Progenitor cell of endocrine pancreas (in vitro differentiated cells): ENCODE data around the gene CRTAC1. TPM values are rescaled to one million over a fixed set of nuclear protein-coding genes. Genes with fewer than 3 reads are reported as not detected.

ENCODE experiments used
- DNase-seq: peaks from one replicate; pipeline ENCODE4 v3.0.0; 2021; ENCODE audit warnings: low spot score; ENCODE audit not compliant: unreplicated experiment
- H3K27ac Mint-ChIP-seq: 2 replicates; pipeline ENCODE4 v1.8.0; 2021; ENCODE audit warnings: mild to moderate bottlenecking, moderate library complexity, mixed read lengths
- H3K27me3 Mint-ChIP-seq: 2 replicates; pipeline ENCODE4 v1.8.0; 2021; ENCODE audit warnings: mixed read lengths
- H3K36me3 Mint-ChIP-seq: 2 replicates; pipeline ENCODE4 v1.8.0; 2022; ENCODE audit warnings: mixed read lengths; ENCODE audit not compliant: insufficient read depth
- H3K4me1 Mint-ChIP-seq: 2 replicates; pipeline ENCODE4 v1.8.0; 2021; ENCODE audit warnings: low read depth, mixed read lengths
- H3K4me3 Mint-ChIP-seq: 2 replicates; pipeline ENCODE4 v1.8.0; 2021; ENCODE audit warnings: low read depth, mild to moderate bottlenecking, moderate library complexity, mixed read lengths
- H3K9me3 Mint-ChIP-seq: 2 replicates; pipeline ENCODE4 v1.8.0; 2021; ENCODE audit warnings: low read depth, mixed read lengths
- total RNA-seq: library from RNA; stranded (reverse); gene quantifications from 2 replicates; pipeline ENCODE4 v1.2.1, GENCODE V29; 2021
- TF ChIP-seq, protein P1 (sequence below): fragments of 200-600 bp; sonication (generic); IDR thresholded peaks from one replicate; pipeline ENCODE4 v1.5.0; 2021; ENCODE audit warnings: antibody characterized with exemption, mild to moderate bottlenecking; ENCODE audit not compliant: unreplicated experiment

CRTAC1 gene
- total RNA-seq, 1 donor from 2014 or later = 4.6 TPM

DNA sequence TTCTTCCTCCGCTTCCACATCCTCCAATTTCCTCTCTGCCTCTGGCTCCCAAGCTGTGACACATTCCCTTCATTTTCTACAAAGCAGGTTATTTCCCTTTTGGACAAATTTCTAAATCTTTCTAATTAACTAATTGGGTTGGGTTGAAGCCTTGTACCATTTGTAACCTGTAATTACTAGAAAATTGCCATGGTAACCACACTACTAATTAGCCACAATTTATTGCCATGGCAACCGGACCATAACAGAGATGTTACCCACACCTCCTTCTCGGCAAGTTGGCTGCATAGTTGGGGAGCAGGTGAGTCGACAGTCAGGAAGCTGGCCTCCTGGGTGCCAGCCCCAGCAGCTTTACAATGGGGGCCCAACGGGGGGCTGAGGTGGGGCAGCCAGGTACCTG, 119.2 kb downstream of the CRTAC1 start:
- Mint-ChIP-seq H3K36me3 (no peaks in the 10 kb centered on the region), H3K9me3 (no peaks in the 10 kb centered on the region), H3K27me3 (peaks cover 42% of the 10 kb centered on the region), H3K4me3 (no peak overlapping the region), H3K27ac (no peak overlapping the region), H3K4me1 (no peaks in the 10 kb centered on the region)
- TF ChIP-seq, protein P1, sequence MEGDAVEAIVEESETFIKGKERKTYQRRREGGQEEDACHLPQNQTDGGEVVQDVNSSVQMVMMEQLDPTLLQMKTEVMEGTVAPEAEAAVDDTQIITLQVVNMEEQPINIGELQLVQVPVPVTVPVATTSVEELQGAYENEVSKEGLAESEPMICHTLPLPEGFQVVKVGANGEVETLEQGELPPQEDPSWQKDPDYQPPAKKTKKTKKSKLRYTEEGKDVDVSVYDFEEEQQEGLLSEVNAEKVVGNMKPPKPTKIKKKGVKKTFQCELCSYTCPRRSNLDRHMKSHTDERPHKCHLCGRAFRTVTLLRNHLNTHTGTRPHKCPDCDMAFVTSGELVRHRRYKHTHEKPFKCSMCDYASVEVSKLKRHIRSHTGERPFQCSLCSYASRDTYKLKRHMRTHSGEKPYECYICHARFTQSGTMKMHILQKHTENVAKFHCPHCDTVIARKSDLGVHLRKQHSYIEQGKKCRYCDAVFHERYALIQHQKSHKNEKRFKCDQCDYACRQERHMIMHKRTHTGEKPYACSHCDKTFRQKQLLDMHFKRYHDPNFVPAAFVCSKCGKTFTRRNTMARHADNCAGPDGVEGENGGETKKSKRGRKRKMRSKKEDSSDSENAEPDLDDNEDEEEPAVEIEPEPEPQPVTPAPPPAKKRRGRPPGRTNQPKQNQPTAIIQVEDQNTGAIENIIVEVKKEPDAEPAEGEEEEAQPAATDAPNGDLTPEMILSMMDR = no peak
- DNase-seq = no peak

DNA sequence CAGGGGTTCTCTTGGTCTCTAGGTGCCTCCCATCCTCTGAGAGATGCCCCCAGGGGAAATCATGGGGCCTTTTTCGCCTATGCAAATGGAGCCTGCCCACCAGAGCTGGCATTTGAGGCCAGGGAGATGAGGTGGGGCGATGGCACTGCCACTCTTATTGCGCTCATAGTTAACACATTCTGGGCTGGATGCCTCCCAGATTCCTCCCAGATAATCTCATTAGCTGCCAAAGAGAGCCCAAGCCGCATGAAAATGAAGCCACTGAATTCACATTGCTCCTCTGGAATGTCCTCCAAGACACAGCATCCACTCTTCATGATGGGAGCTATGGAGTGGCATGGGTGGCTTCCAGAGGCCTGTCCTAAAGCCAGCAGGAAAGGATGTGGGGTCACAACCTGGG, 119.8 kb downstream of the CRTAC1 start:
- H3K9me3 Mint-ChIP-seq = no peaks in the 10 kb centered on the region
- TF ChIP-seq, protein P1 = no peak
- H3K27me3 Mint-ChIP-seq = peaks cover 37% of the 10 kb centered on the region
- DNase-seq = no peak
- no peaks in the 10 kb centered on the region for H3K4me1 Mint-ChIP-seq
- no peak overlapping the region for H3K27ac Mint-ChIP-seq
- H3K4me3 Mint-ChIP-seq = no peak overlapping the region
- no peaks in the 10 kb centered on the region for H3K36me3 Mint-ChIP-seq

DNA sequence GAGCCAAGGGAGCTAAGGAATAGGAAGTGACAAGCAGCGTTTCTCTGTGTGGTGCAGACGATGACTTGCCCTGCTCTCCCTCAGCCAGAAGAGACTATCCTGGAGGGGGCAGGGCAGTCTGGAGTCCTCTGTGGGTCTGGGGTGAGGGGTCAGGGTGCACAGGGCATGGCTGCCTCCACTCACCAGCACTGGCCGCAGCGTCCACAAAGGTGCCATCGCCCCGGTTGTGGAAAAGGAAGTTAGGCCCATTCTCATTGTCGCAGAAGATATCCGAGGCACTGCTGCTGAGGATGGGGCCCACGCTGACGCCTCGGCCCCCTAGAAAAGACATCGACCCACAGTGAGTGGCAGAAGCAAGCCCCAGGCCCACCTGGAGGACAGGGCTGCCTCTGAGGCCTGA, 122.6 kb downstream of the CRTAC1 start:
- Mint-ChIP-seq H3K9me3 (no peaks in the 10 kb centered on the region), H3K27ac (no peak overlapping the region), H3K4me3 (no peak overlapping the region), H3K36me3 (no peaks in the 10 kb centered on the region), H3K27me3 (peaks cover 37% of the 10 kb centered on the region), H3K4me1 (no peaks in the 10 kb centered on the region)
- TF ChIP-seq, protein P1 = no peak
- DNase-seq = no peak

DNA sequence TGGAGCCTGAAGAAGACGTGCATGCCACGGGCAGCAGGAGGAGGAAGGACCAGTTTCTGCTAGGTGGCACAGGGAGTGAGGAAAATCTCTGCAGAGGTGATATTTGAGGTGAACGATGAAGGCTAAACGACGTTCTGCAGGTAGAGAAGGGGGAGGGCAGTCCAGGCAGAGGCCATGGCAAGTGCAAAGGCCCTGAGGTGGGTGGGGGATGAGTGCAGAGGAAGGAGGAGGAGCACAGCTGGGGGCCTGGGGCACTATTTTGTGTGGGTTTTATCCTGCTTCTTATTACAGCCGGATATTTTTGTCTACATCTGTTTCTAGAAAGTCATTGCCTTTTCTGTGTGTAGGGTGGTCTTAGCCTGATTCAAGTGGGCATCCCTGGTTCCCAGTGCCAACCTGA, 123.2 kb downstream of the CRTAC1 start:
- no peaks in the 10 kb centered on the region for H3K4me1 Mint-ChIP-seq
- H3K27me3 Mint-ChIP-seq = peaks cover 35% of the 10 kb centered on the region
- H3K27ac Mint-ChIP-seq = no peak overlapping the region
- TF ChIP-seq, protein P1 = no peak
- H3K4me3 Mint-ChIP-seq = no peak overlapping the region
- no peak for DNase-seq
- no peaks in the 10 kb centered on the region for H3K9me3 Mint-ChIP-seq
- H3K36me3 Mint-ChIP-seq = no peaks in the 10 kb centered on the region

DNA sequence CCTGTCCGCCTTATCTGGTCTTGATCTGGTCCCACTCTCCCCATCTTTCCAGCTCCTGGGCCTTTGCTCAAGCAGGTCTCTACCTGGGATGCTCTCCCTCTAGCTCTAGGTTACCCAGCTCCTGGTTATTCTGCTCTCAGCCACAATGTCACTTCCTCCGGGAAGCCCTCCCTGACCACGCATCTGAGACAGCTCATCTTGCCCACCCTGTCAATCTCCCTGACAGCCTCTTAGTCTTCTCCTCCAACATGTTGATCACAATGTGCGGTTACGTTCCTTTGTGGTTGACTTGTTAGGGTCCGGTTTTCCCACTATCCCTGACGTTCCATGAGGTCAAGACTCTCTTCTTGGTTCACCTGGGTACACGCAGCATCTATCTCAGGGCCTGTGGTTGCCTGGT, 125.1 kb downstream of the CRTAC1 start:
- no peaks in the 10 kb centered on the region for H3K36me3 Mint-ChIP-seq
- no peaks in the 10 kb centered on the region for H3K4me1 Mint-ChIP-seq
- DNase-seq = no peak
- TF ChIP-seq, protein P1 = no peak
- no peak overlapping the region for H3K4me3 Mint-ChIP-seq
- H3K27me3 Mint-ChIP-seq = peaks cover 31% of the 10 kb centered on the region
- no peaks in the 10 kb centered on the region for H3K9me3 Mint-ChIP-seq
- H3K27ac Mint-ChIP-seq = no peak overlapping the region
